Measurements from ENCODE around the gene FOXD1. TPM values are rescaled to one million over a fixed set of nuclear protein-coding genes. Genes with fewer than 3 reads are reported as not detected.

Gene FOXD1
- total RNA-seq, 2 experiments from 2014 or later: 0.99 to 1.5 TPM

GRCh38 chr5:73445665-73446630 lies 2.6 kb downstream of the FOXD1 start:
- Mint-ChIP-seq H3K36me3 (ENCODE audit: low read depth) (peaks cover 3% of the 10 kb centered on the region), H3K27me3 (peaks cover 74% of the 10 kb centered on the region), H3K27ac (no peak overlapping the region), H3K9me3 (no peaks in the 10 kb centered on the region), H3K4me1 (ENCODE audit: low read depth) (peaks cover 14% of the 10 kb centered on the region), H3K4me3 (peak overlapping the region; percentile 66)
- ChIA-PET POLR2A (interaction anchor here (0.9 kb wide), 1 partner anchor 148 kb away, joined by 4 read pairs; no protein-coding TSS in a partner anchor), CTCF (interaction anchor here (0.8 to 1.2 kb wide), 2 partner anchors 145 to 147 kb away, joined by 3 read pairs; no protein-coding TSS in a partner anchor)
- DNase-seq (no peak), ATAC-seq (no peak)
- no peak for TF ChIP-seq CTCF (IDR thresholded peaks at IDR 0.05)
- intact Hi-C loops (cut with micrococcal nuclease): loop anchor here (2.0 to 5.0 kb wide), 2 partner anchors 64 to 145 kb away; no protein-coding TSS in a partner anchor

- no peak for TF ChIP-seq CTCF (IDR thresholded peaks at IDR 0.05)
- Mint-ChIP-seq H3K4me3 (no peak overlapping the region), H3K4me1 (ENCODE audit: low read depth) (peaks cover 11% of the 10 kb centered on the region), H3K27ac (no peak overlapping the region), H3K36me3 (ENCODE audit: low read depth) (peaks cover 3% of the 10 kb centered on the region), H3K27me3 (peaks cover 69% of the 10 kb centered on the region), H3K9me3 (no peaks in the 10 kb centered on the region)
- ATAC-seq (no peak), DNase-seq (no peak)
- CTCF ChIA-PET: interaction anchor here (0.8 to 4.1 kb wide), 4 partner anchors 9 to 146 kb away, joined by 3 to 26 read pairs (median 3); no protein-coding TSS in a partner anchor
- intact Hi-C loops (cut with micrococcal nuclease): loop anchor here (5.0 kb wide), 1 partner anchor 62 kb away; no protein-coding TSS in a partner anchor
- POLR2A ChIA-PET: interaction anchor here (0.9 kb wide), 1 partner anchor 147 kb away, joined by 4 read pairs; no protein-coding TSS in a partner anchor
Measured at GRCh38 chr5:73444499-73445438, 3.8 kb downstream of the FOXD1 start.

GRCh38 chr5:73443829-73444498 lies 4.6 kb downstream of the FOXD1 start:
- Mint-ChIP-seq H3K9me3 (no peaks in the 10 kb centered on the region), H3K27me3 (peaks cover 71% of the 10 kb centered on the region), H3K36me3 (ENCODE audit: low read depth) (peaks cover 3% of the 10 kb centered on the region), H3K27ac (no peak overlapping the region), H3K4me3 (no peak overlapping the region), H3K4me1 (ENCODE audit: low read depth) (peaks cover 7% of the 10 kb centered on the region)
- intact Hi-C loops (cut with micrococcal nuclease): no loop called here
- no peak for TF ChIP-seq CTCF (IDR thresholded peaks at IDR 0.05)
- ATAC-seq (no peak), DNase-seq (no peak)
- ChIA-PET CTCF (interaction anchor here (1.1 to 4.1 kb wide), 3 partner anchors 10 to 228 kb away, joined by 3 to 26 read pairs (median 3); no protein-coding TSS in a partner anchor), POLR2A (no interaction called here)

GRCh38 chr5:73442996-73443627 lies 5.5 kb downstream of the FOXD1 start:
- Mint-ChIP-seq H3K27ac (no peak overlapping the region), H3K9me3 (no peaks in the 10 kb centered on the region), H3K4me3 (no peak overlapping the region), H3K4me1 (ENCODE audit: low read depth) (peaks cover 4% of the 10 kb centered on the region), H3K27me3 (peaks cover 74% of the 10 kb centered on the region), H3K36me3 (ENCODE audit: low read depth) (peaks cover 3% of the 10 kb centered on the region)
- ChIA-PET POLR2A (no interaction called here), CTCF (interaction anchor here (1.1 to 4.1 kb wide), 3 partner anchors 8 to 227 kb away, joined by 3 to 26 read pairs (median 25); no protein-coding TSS in a partner anchor)
- DNase-seq (no peak), ATAC-seq (no peak)
- TF ChIP-seq CTCF (IDR thresholded peaks at IDR 0.05): no peak
- intact Hi-C loops (cut with micrococcal nuclease): no loop called here
